Measurements from ENCODE around the gene LSP1. TPM values are rescaled to one million over a fixed set of nuclear protein-coding genes. Genes with fewer than 3 reads are reported as not detected.
"Not testable (repeated sequence)": the region's sequence is repeated elsewhere in the genome, so short reads cannot be mapped to it uniquely, and the experiment has no call there.

Gene LSP1
- total RNA-seq, 3 donors from 2014 or later = 21.4 to 36.0 (median 23.6) TPM

- Histone ChIP-seq H3K27me3 (no peaks in the 10 kb centered on the region), H3K36me3 (no peaks in the 10 kb centered on the region), H3K4me1 (no peaks in the 10 kb centered on the region), H3K4me3 (no peak overlapping the region), H3K9me3 (no peaks in the 10 kb centered on the region), H3K27ac (no peak overlapping the region)
- no peak for TF ChIP-seq CTCF (IDR thresholded peaks at IDR 0.05)
- no peak for TF ChIP-seq POLR2AphosphoS5 (IDR thresholded peaks at IDR 0.05)
- TF ChIP-seq POLR2A (IDR thresholded peaks at IDR 0.05) = no peak
- DNase-seq (ENCODE audit: low spot score in 2 of 2) = no peak
- intact Hi-C loops (cut with DNase I; ENCODE audit: low total_unique reads) = no loop called here
Observed at GRCh38 chr11:1810761-1811160, 42.1 kb upstream of the LSP1 start.

GRCh38 chr11:1812274-1812673 lies 40.6 kb upstream of the LSP1 start:
- no peak for DNase-seq (ENCODE audit: low spot score in 2 of 2)
- H3K36me3 ChIP-seq = no peaks in the 10 kb centered on the region
- H3K9me3 ChIP-seq = no peaks in the 10 kb centered on the region
- intact Hi-C loops (cut with DNase I; ENCODE audit: low total_unique reads) = no loop called here
- H3K27ac ChIP-seq = no peak overlapping the region
- no peaks in the 10 kb centered on the region for H3K27me3 ChIP-seq
- H3K4me1 ChIP-seq = no peaks in the 10 kb centered on the region
- TF ChIP-seq POLR2A (IDR thresholded peaks at IDR 0.05) (no peak), CTCF (IDR thresholded peaks at IDR 0.05) (no peak), POLR2AphosphoS5 (IDR thresholded peaks at IDR 0.05) (no peak)
- H3K4me3 ChIP-seq = no peak overlapping the region

- intact Hi-C loops (cut with DNase I; ENCODE audit: low total_unique reads) = no loop called here
- peaks cover 0 to 4% of the 10 kb centered on the region in 2 donors for H3K9me3 ChIP-seq
- no peak overlapping the region for H3K4me3 ChIP-seq
- no peak overlapping the region for H3K27ac ChIP-seq
- DNase-seq (ENCODE audit: low spot score in 2 of 2) = no peak
- H3K4me1 ChIP-seq = no peaks in the 10 kb centered on the region
- H3K36me3 ChIP-seq = no peaks in the 10 kb centered on the region
- no peaks in the 10 kb centered on the region for H3K27me3 ChIP-seq
- no peak for TF ChIP-seq CTCF (IDR thresholded peaks at IDR 0.05)
Observed at GRCh38 chr11:1812801-1813200, 40.1 kb upstream of the LSP1 start.

- H3K36me3 ChIP-seq; intact Hi-C loops (cut with DNase I; ENCODE audit: low total_unique reads); H3K27ac ChIP-seq; DNase-seq (ENCODE audit: low spot score in 2 of 2); H3K27me3 ChIP-seq; H3K4me1 ChIP-seq; H3K4me3 ChIP-seq; H3K9me3 ChIP-seq: not testable (repeated sequence)
Observed at GRCh38 chr11:1813356-1813755, 39.5 kb upstream of the LSP1 start.

- Histone ChIP-seq H3K27me3 (no peaks in the 10 kb centered on the region), H3K27ac (no peak overlapping the region), H3K9me3 (peaks cover 3 to 14% of the 10 kb centered on the region in 2 donors), H3K4me1 (no peaks in the 10 kb centered on the region), H3K36me3 (no peaks in the 10 kb centered on the region), H3K4me3 (no peak overlapping the region)
- intact Hi-C loops (cut with DNase I; ENCODE audit: low total_unique reads) = no loop called here
- TF ChIP-seq CTCF (IDR thresholded peaks at IDR 0.05) = no peak
- TF ChIP-seq POLR2AphosphoS5 (IDR thresholded peaks at IDR 0.05) = no peak
- no peak for TF ChIP-seq POLR2A (IDR thresholded peaks at IDR 0.05)
- no peak for DNase-seq (ENCODE audit: low spot score in 2 of 2)
Observed at GRCh38 chr11:1814691-1815090, 38.2 kb upstream of the LSP1 start.

GRCh38 chr11:1815311-1815710 lies 37.6 kb upstream of the LSP1 start:
- intact Hi-C loops (cut with DNase I; ENCODE audit: low total_unique reads) = no loop called here
- Histone ChIP-seq H3K4me1 (no peaks in the 10 kb centered on the region), H3K36me3 (no peaks in the 10 kb centered on the region), H3K4me3 (no peak overlapping the region), H3K27ac (no peak overlapping the region), H3K9me3 (peaks cover 3 to 14% of the 10 kb centered on the region in 2 donors), H3K27me3 (no peaks in the 10 kb centered on the region)
- TF ChIP-seq CTCF (IDR thresholded peaks at IDR 0.05) = no peak
- no peak for TF ChIP-seq POLR2A (IDR thresholded peaks at IDR 0.05)
- no peak for TF ChIP-seq POLR2AphosphoS5 (IDR thresholded peaks at IDR 0.05)
- no peak for DNase-seq (ENCODE audit: low spot score in 2 of 2)
